Neural progenitor cell (in vitro differentiated cells): ENCODE data around the gene ECSIT. TPM values are rescaled to one million over a fixed set of nuclear protein-coding genes. Genes with fewer than 3 reads are reported as not detected.

ENCODE experiments used
- DNase-seq: peaks from one replicate; pipeline ENCODE4 v3.0.0-alpha.2; 2016; ENCODE audit warnings: low spot score
- H2AFZ ChIP-seq: fragments of 200-600 bp; sonication (generic); replicated peaks from 2 replicates; pipeline ENCODE4 v1.6.1; 2016; ENCODE audit warnings: antibody characterized with exemption
- H3F3A ChIP-seq: fragments of 200-600 bp; sonication (generic); 2 replicates; pipeline ENCODE4 v1.6.1; 2016; ENCODE audit warnings: antibody characterized with exemption, low read depth
- H3K27ac ChIP-seq: fragments of 200-600 bp; sonication (generic); 2 replicates; pipeline ENCODE4 v1.5.1; 2016; ENCODE audit warnings: mild to moderate bottlenecking
- H3K27me3 ChIP-seq: fragments of 200-600 bp; sonication (generic); 2 replicates; pipeline ENCODE4 v1.6.1; 2016; ENCODE audit warnings: mild to moderate bottlenecking, moderate library complexity
- H3K36me3 ChIP-seq: fragments of 200-600 bp; sonication (generic); 2 replicates; pipeline ENCODE4 v1.5.1; 2016
- H3K4me1 ChIP-seq: fragments of 200-600 bp; sonication (generic); 2 replicates; pipeline ENCODE4 v1.6.1; 2016; ENCODE audit warnings: mixed run types
- H3K4me2 ChIP-seq: fragments of 200-600 bp; sonication (generic); 2 replicates; pipeline ENCODE4 v1.6.1; 2016
- H3K4me3 ChIP-seq: fragments of 200-600 bp; sonication (generic); 2 replicates; pipeline ENCODE4 v1.5.1; 2016
- H3K79me2 ChIP-seq: fragments of 200-600 bp; sonication (generic); 2 replicates; pipeline ENCODE4 v1.6.1; 2016; ENCODE audit warnings: low read depth
- H3K9ac ChIP-seq: fragments of 200-600 bp; sonication (generic); 2 replicates; pipeline ENCODE4 v1.6.1; 2016
- H3K9me3 ChIP-seq: fragments of 200-600 bp; sonication (generic); 2 replicates; pipeline ENCODE4 v1.5.1; 2016; ENCODE audit warnings: low read depth
- H4K20me1 ChIP-seq: fragments of 200-600 bp; sonication (generic); 2 replicates; pipeline ENCODE4 v1.6.1; 2016; ENCODE audit warnings: low read depth
- H3K27ac Mint-ChIP-seq: 3 replicates; pipeline ENCODE4 v1.8.0; 2021; ENCODE audit warnings: mixed read lengths
- H3K27me3 Mint-ChIP-seq: 2 replicates; pipeline ENCODE4 v1.8.0; 2022; ENCODE audit warnings: low read depth, mild to moderate bottlenecking, inconsistent platforms, moderate library complexity, mixed read lengths; ENCODE audit not compliant: insufficient read depth
- H3K36me3 Mint-ChIP-seq: 3 replicates; pipeline ENCODE4 v1.8.0; 2021; ENCODE audit warnings: mixed read lengths
- H3K4me1 Mint-ChIP-seq: 3 replicates; pipeline ENCODE4 v1.8.0; 2021; ENCODE audit warnings: mixed read lengths
- H3K4me3 Mint-ChIP-seq: 3 replicates; pipeline ENCODE4 v1.8.0; 2021; ENCODE audit warnings: mild to moderate bottlenecking, moderate library complexity, mixed read lengths
- H3K9me3 Mint-ChIP-seq: 3 replicates; pipeline ENCODE4 v1.8.0; 2020; ENCODE audit warnings: mixed read lengths
- EZH2 ChIP-seq: fragments of 200-600 bp; sonication (generic); IDR thresholded peaks from 2 replicates; pipeline ENCODE4 v1.6.1; 2017; ENCODE audit warnings: antibody characterized with exemption, mild to moderate bottlenecking, moderate library complexity
- EZH2phosphoT487 ChIP-seq: fragments of 200-600 bp; sonication (generic); IDR thresholded peaks from 2 replicates; pipeline ENCODE4 v1.6.1; 2017; ENCODE audit warnings: antibody characterized with exemption
- total RNA-seq: library from RNA; depleted of rRNA; stranded (reverse); fragments of >200 nt; gene quantifications from 2 replicates; pipeline ENCODE4 v1.2.3, GENCODE V29; 2015; ENCODE audit warnings: low replicate concordance
- TF ChIP-seq, protein P1 (sequence below): fragments of 200-600 bp; sonication (generic); IDR thresholded peaks from 2 replicates; pipeline ENCODE4 v1.5.1; 2017; ENCODE audit warnings: antibody characterized with exemption, mild to moderate bottlenecking

The ECSIT gene
- total RNA-seq, 1 donor from 2014 or later, result 9.4 TPM

GRCh38 chr19:11496391-11497163 is 32.4 kb downstream of the ECSIT start:
- TF ChIP-seq, protein P1, sequence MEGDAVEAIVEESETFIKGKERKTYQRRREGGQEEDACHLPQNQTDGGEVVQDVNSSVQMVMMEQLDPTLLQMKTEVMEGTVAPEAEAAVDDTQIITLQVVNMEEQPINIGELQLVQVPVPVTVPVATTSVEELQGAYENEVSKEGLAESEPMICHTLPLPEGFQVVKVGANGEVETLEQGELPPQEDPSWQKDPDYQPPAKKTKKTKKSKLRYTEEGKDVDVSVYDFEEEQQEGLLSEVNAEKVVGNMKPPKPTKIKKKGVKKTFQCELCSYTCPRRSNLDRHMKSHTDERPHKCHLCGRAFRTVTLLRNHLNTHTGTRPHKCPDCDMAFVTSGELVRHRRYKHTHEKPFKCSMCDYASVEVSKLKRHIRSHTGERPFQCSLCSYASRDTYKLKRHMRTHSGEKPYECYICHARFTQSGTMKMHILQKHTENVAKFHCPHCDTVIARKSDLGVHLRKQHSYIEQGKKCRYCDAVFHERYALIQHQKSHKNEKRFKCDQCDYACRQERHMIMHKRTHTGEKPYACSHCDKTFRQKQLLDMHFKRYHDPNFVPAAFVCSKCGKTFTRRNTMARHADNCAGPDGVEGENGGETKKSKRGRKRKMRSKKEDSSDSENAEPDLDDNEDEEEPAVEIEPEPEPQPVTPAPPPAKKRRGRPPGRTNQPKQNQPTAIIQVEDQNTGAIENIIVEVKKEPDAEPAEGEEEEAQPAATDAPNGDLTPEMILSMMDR, result peak; percentile 76
- TF ChIP-seq EZH2 (no peak), EZH2phosphoT487 (no peak)
- H4K20me1 ChIP-seq, result peaks cover 3% of the 10 kb centered on the region
- no peaks in the 10 kb centered on the region for H3K9me3 ChIP-seq
- no peaks in the 10 kb centered on the region for H3K27me3 ChIP-seq
- no peaks in the 10 kb centered on the region for H3F3A ChIP-seq
- H3K4me3 ChIP-seq, result no peak overlapping the region
- Mint-ChIP-seq H3K4me1 (peaks cover 2% of the 10 kb centered on the region), H3K9me3 (no peaks in the 10 kb centered on the region), H3K36me3 (peaks cover 7% of the 10 kb centered on the region), H3K27ac (peak overlapping the region; percentile 43), H3K4me3 (no peak overlapping the region), H3K27me3 (peaks cover 2% of the 10 kb centered on the region)
- peak; percentile 80 for DNase-seq
- H3K9ac ChIP-seq, result no peak overlapping the region
- H3K27ac ChIP-seq, result no peak overlapping the region
- no peak overlapping the region for H3K4me2 ChIP-seq
- H3K4me1 ChIP-seq, result no peaks in the 10 kb centered on the region
- no peaks in the 10 kb centered on the region for H3K79me2 ChIP-seq
- no peaks in the 10 kb centered on the region for H3K36me3 ChIP-seq
- H2AFZ ChIP-seq, result no peak overlapping the region

DNA sequence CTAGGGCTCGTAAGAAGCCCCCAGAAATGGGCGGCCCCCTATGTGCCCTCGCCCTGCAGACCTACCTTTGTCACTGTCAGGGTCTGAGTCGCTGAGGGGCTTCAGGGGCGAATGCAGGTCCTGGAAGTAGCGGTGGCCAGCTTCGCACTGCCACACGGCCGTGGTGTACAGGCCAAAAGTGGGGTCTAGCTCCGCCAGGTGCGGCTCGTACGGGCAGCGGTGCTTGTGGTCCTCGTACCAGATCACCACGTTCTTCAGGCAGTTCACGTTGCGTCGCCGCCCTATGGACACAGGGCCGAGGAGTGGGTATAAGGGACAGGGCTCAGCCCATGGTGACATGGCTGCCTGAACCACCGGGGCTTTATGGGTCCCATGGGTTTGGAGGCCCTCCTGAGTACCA is 33.0 kb downstream of the ECSIT start:
- Histone ChIP-seq H3K4me3 (no peak overlapping the region), H3K9me3 (no peaks in the 10 kb centered on the region), H2AFZ (no peak overlapping the region), H3K27ac (no peak overlapping the region), H3K36me3 (no peaks in the 10 kb centered on the region), H4K20me1 (peaks cover 3% of the 10 kb centered on the region), H3F3A (no peaks in the 10 kb centered on the region), H3K4me2 (no peak overlapping the region), H3K9ac (no peak overlapping the region), H3K4me1 (no peaks in the 10 kb centered on the region), H3K27me3 (no peaks in the 10 kb centered on the region), H3K79me2 (no peaks in the 10 kb centered on the region)
- TF ChIP-seq EZH2 (no peak), EZH2phosphoT487 (no peak)
- TF ChIP-seq, protein P1, result no peak
- H3K4me3 Mint-ChIP-seq, result no peak overlapping the region
- no peaks in the 10 kb centered on the region for H3K9me3 Mint-ChIP-seq
- peaks cover 2% of the 10 kb centered on the region for H3K27me3 Mint-ChIP-seq
- peaks cover 8% of the 10 kb centered on the region for H3K36me3 Mint-ChIP-seq
- peaks cover 2% of the 10 kb centered on the region for H3K4me1 Mint-ChIP-seq
- no peak for DNase-seq
- no peak overlapping the region for H3K27ac Mint-ChIP-seq

DNA sequence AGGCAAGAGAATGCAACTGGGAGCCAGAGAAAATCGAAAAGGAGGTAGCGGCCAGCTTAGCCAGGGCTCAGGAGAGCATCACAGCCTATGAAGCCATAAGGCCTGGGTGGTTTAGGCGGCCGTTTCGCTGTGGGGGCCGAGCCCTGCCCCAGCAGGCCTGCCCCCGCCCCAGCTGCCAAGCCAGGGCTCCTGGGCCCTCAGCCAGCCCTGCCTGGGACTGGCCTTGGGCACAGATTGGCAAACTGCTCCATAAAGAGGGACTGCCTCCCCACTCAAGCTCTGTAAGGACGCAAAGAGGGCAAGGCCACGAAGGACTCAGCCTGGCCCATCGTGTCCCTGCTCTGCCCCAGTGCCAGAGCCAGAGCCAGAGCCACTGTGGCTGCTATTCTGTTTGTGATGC is 33.5 kb downstream of the ECSIT start:
- Histone ChIP-seq H2AFZ (no peak overlapping the region), H3K4me2 (no peak overlapping the region), H3K79me2 (no peaks in the 10 kb centered on the region), H4K20me1 (peaks cover 3% of the 10 kb centered on the region), H3K27me3 (no peaks in the 10 kb centered on the region), H3K9me3 (no peaks in the 10 kb centered on the region), H3K4me1 (no peaks in the 10 kb centered on the region), H3K4me3 (no peak overlapping the region), H3F3A (no peaks in the 10 kb centered on the region), H3K9ac (no peak overlapping the region), H3K27ac (no peak overlapping the region), H3K36me3 (no peaks in the 10 kb centered on the region)
- Mint-ChIP-seq H3K4me1 (peaks cover 2% of the 10 kb centered on the region), H3K27me3 (peaks cover 2% of the 10 kb centered on the region), H3K27ac (no peak overlapping the region), H3K36me3 (peaks cover 12% of the 10 kb centered on the region), H3K4me3 (no peak overlapping the region), H3K9me3 (no peaks in the 10 kb centered on the region)
- no peak for DNase-seq
- TF ChIP-seq EZH2 (no peak), EZH2phosphoT487 (no peak)
- TF ChIP-seq, protein P1, result no peak
